ENCODE measurements around the gene PPP6R3.
"Not testable (repeated sequence)": the region's sequence is repeated elsewhere in the genome, so short reads cannot be mapped to it uniquely, and the experiment has no call there.

DNA sequence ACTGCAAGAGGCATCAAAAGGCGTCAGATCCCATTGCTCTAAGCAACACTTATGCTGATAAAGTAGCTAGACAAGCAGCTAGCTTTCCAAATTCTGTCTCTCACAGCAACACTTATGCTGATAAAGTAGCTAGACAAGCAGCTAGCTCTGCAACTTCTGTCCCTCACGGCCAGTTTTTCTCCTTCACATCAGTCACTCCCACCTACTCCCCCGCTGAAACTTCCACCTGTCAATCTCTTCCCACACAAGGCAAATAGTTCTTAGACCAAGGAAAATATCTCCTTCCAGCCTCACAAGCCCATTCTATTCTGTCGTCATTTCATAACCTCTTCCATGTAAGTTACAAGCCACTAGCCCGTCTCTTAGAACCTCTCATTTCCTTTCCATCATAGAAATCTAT, 168.3 kb downstream of the PPP6R3 start:
- TF ChIP-seq, protein P1, sequence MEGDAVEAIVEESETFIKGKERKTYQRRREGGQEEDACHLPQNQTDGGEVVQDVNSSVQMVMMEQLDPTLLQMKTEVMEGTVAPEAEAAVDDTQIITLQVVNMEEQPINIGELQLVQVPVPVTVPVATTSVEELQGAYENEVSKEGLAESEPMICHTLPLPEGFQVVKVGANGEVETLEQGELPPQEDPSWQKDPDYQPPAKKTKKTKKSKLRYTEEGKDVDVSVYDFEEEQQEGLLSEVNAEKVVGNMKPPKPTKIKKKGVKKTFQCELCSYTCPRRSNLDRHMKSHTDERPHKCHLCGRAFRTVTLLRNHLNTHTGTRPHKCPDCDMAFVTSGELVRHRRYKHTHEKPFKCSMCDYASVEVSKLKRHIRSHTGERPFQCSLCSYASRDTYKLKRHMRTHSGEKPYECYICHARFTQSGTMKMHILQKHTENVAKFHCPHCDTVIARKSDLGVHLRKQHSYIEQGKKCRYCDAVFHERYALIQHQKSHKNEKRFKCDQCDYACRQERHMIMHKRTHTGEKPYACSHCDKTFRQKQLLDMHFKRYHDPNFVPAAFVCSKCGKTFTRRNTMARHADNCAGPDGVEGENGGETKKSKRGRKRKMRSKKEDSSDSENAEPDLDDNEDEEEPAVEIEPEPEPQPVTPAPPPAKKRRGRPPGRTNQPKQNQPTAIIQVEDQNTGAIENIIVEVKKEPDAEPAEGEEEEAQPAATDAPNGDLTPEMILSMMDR (IDR thresholded peaks at IDR 0.05; ENCODE audit: low read depth, low read length): not testable (repeated sequence)
- TF ChIP-seq POLR2A (IDR thresholded peaks at IDR 0.05; ENCODE audit: extremely low read depth, insufficient read length); MYC (IDR thresholded peaks at IDR 0.05; ENCODE audit: low read depth, low read length): not testable (repeated sequence)
- TF ChIP-seq, protein P2, sequence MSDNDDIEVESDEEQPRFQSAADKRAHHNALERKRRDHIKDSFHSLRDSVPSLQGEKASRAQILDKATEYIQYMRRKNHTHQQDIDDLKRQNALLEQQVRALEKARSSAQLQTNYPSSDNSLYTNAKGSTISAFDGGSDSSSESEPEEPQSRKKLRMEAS (IDR thresholded peaks at IDR 0.05; ENCODE audit: low read depth, low read length): not testable (repeated sequence)
